Lung (tissue), 12 donors: Measurements from ENCODE around the gene TENT5C. TPM values are rescaled to one million over a fixed set of nuclear protein-coding genes. Genes with fewer than 3 reads are reported as not detected.
A peak's percentile ranks its signal among the peaks of the same experiment; 100 is the strongest.

ENCODE experiments used
- ATAC-seq: fragments of 200-7000 bp; cut with Tn5 transposase; one replicate; pipeline ENCODE4 v1.9.1; 2020; ENCODE audit warnings: moderate number of reproducible peaks; ENCODE audit not compliant: insufficient read depth, low FRiP score
- DNase-seq, 3 donors: peaks; one replicate each; pipeline ENCODE4 v3.0.0-alpha.2; 2013 to 2017
- H3K27ac ChIP-seq, 2 donors: one replicate each; pipeline ENCODE4 v1.5.1; 2013; ENCODE audit warnings: mild to moderate bottlenecking in 2 of 2, moderate library complexity in 2 of 2, control low read depth in 1 of 2, inconsistent platforms in 1 of 2, low read depth in 1 of 2, low read length in 1 of 2
- H3K27me3 ChIP-seq, 3 donors: one replicate each; pipeline ENCODE4 v1.5.1; 2013; ENCODE audit warnings: low read length in 2 of 3; ENCODE audit not compliant: control insufficient read depth in 3 of 3, insufficient read depth in 3 of 3
- H3K36me3 ChIP-seq, 4 donors: one replicate each; pipeline ENCODE4 v1.5.1; 2013; ENCODE audit warnings: low read length in 4 of 4, mild to moderate bottlenecking in 1 of 4, moderate library complexity in 1 of 4; ENCODE audit not compliant: control insufficient read depth in 4 of 4, insufficient read depth in 4 of 4
- H3K4me1 ChIP-seq, 5 donors: one replicate each; pipeline ENCODE4 v1.5.1; 2013; ENCODE audit warnings: low read length in 5 of 5, mild to moderate bottlenecking in 2 of 5, moderate library complexity in 1 of 5; ENCODE audit not compliant: control insufficient read depth in 5 of 5, insufficient read depth in 5 of 5
- H3K4me3 ChIP-seq: one replicate; pipeline ENCODE4 v1.5.1; 2013; ENCODE audit warnings: mild to moderate bottlenecking, control low read depth, moderate library complexity
- H3K9ac ChIP-seq, 2 donors: one replicate each; pipeline ENCODE4 v1.5.1; 2013; ENCODE audit warnings: low read length in 2 of 2, control low read depth in 1 of 2; ENCODE audit not compliant: insufficient read depth in 1 of 2
- H3K9me3 ChIP-seq, 4 donors: one replicate each; pipeline ENCODE4 v1.5.1; 2013; ENCODE audit warnings: low read length in 3 of 4, mild to moderate bottlenecking in 1 of 4, moderate library complexity in 1 of 4; ENCODE audit not compliant: control insufficient read depth in 4 of 4, insufficient read depth in 3 of 4
- CTCF ChIP-seq: IDR thresholded peaks from 2 replicates; pipeline ENCODE4 v1.5.1; 2012; ENCODE audit warnings: mild to moderate bottlenecking; ENCODE audit errors: control extremely low read depth, extremely low read depth
- WGBS, 2 donors: extraction: QIAGEN DNeasy Blood & Tissue Kit; methylation state at CpG; one replicate each; pipeline ENCODE4 v1.1.7; 2013; 5-methylcytosine and 5-hydroxymethylcytosine counted together
- polyA plus RNA-seq, 2 donors: library from polyadenylated mRNA; stranded (reverse); fragments of 200-250 nt; gene quantifications; one replicate each; pipeline ENCODE4 v1.2.1, GENCODE V29; 2013
- total RNA-seq, 2 donors: library from RNA; depleted of rRNA in 1 of 2; stranded (reverse); fragments of >200 nt in 1 of 2; gene quantifications; one replicate each; pipeline ENCODE4 v1.2.1, GENCODE V29; 2014 to 2021
- donor health status: control.
- donor health status: control.
- donor health status: Bipolar disorder and iron deficiency.
- donor health status: healthy.
- donor health status: DM: yes; HTN: yes; CAD: no.

The TENT5C gene
- total and polyA plus RNA-seq, 4 donors: 2.7 to 39.0 (median 17.5) TPM

GRCh38 chr1:117665556-117666270, 59.9 kb downstream of the TENT5C start:
- 77 to 81% methylated on average over 5 of the region's 5 CpGs for WGBS, 2 donors

GRCh38 chr1:117669572-117669971, 63.7 kb downstream of the TENT5C start:
- DNase-seq (no peak), ATAC-seq (no peak)
- Histone ChIP-seq H3K4me1 (peaks cover 0 to under 1% (median 0%) of the 10 kb centered on the region in 5 donors), H3K27ac (no peak overlapping the region), H3K36me3 (no peaks in the 10 kb centered on the region), H3K9me3 (no peaks in the 10 kb centered on the region), H3K9ac (no peak overlapping the region), H3K27me3 (no peaks in the 10 kb centered on the region), H3K4me3 (no peak overlapping the region)
- no peak for TF ChIP-seq CTCF
- 81 to 91% methylated on average over 7 of the region's 7 CpGs for WGBS, 2 donors

More at GRCh38 chr1:117665556-117666270, 59.9 kb downstream of the TENT5C start:
- no peak for TF ChIP-seq CTCF
- no peak overlapping the region for H3K9ac ChIP-seq
- H3K36me3 ChIP-seq: no peaks in the 10 kb centered on the region
- no peak for ATAC-seq
- no peaks in the 10 kb centered on the region for H3K27me3 ChIP-seq
- H3K4me3 ChIP-seq: no peak overlapping the region
- DNase-seq: no peak
- H3K4me1 ChIP-seq: peaks cover 0 to 2% (median 0%) of the 10 kb centered on the region in 5 donors
- H3K27ac ChIP-seq: no peak overlapping the region
- peaks cover 0 to 6% (median 0%) of the 10 kb centered on the region in 4 donors for H3K9me3 ChIP-seq

- Histone ChIP-seq H3K4me3 (no peak overlapping the region), H3K9me3 (no peaks in the 10 kb centered on the region), H3K9ac (no peak overlapping the region), H3K36me3 (no peaks in the 10 kb centered on the region), H3K27me3 (no peaks in the 10 kb centered on the region), H3K4me1 (peaks cover 0 to 5% (median 0%) of the 10 kb centered on the region in 5 donors), H3K27ac (peak overlapping the region in 1 of 2 donors; percentile 15)
- DNase-seq: no peak
- 90 to 91% methylated on average over 15 of the region's 15 CpGs for WGBS, 2 donors
- no peak for TF ChIP-seq CTCF
- no peak for ATAC-seq
Measured at GRCh38 chr1:117670976-117671780, 65.3 kb downstream of the TENT5C start.
